Fibroblast of gingiva (primary cell): ENCODE data around the gene RER1.

ENCODE experiments used
- DNase-seq: peaks from one replicate; pipeline ENCODE4 v3.0.0-alpha.2; 2011; ENCODE audit warnings: low read depth

Gene RER1

GRCh38 chr1:2445823-2446215 lies 54.2 kb downstream of the RER1 start:
- DNase-seq = no peak

GRCh38 chr1:2446394-2446793 lies 54.8 kb downstream of the RER1 start:
- no peak for DNase-seq

GRCh38 chr1:2446861-2447260 lies 55.2 kb downstream of the RER1 start:
- DNase-seq = no peak

GRCh38 chr1:2447276-2448097 lies 55.8 kb downstream of the RER1 start:
- DNase-seq = no peak

- no peak for DNase-seq
These were observed 56.4 kb downstream of the RER1 start for GRCh38 chr1:2448098-2448445.

GRCh38 chr1:2449636-2450454 lies 58.2 kb downstream of the RER1 start:
- no peak for DNase-seq

GRCh38 chr1:2451741-2452140 lies 60.1 kb downstream of the RER1 start:
- DNase-seq = peak; percentile 21

GRCh38 chr1:2452201-2452931 lies 60.7 kb downstream of the RER1 start:
- peak; percentile 11 for DNase-seq

GRCh38 chr1:2452932-2453315 lies 61.3 kb downstream of the RER1 start:
- no peak for DNase-seq

GRCh38 chr1:2454227-2454626 lies 62.6 kb downstream of the RER1 start:
- no peak for DNase-seq
